Measurements from ENCODE around the gene NKAIN1. TPM values are rescaled to one million over a fixed set of nuclear protein-coding genes. Genes with fewer than 3 reads are reported as not detected.
"Not testable (repeated sequence)": the region's sequence is repeated elsewhere in the genome, so short reads cannot be mapped to it uniquely, and the experiment has no call there.

Gene NKAIN1
- total RNA-seq, 1 donor from 2014 or later, result 0.14 TPM

- intact Hi-C loops (cut with DNase I), result no loop called here
- ATAC-seq (no peak), DNase-seq (ENCODE audit: missing footprints) (no peak)
These were observed 75.4 kb downstream of the NKAIN1 start for GRCh38 chr1:31164291-31164690.

GRCh38 chr1:31163866-31164265, 75.8 kb downstream of the NKAIN1 start:
- intact Hi-C loops (cut with DNase I), result no loop called here
- ATAC-seq, result no peak
- no peak for DNase-seq (ENCODE audit: missing footprints)

GRCh38 chr1:31161571-31161970, 78.1 kb downstream of the NKAIN1 start:
- ATAC-seq, result no peak
- intact Hi-C loops (cut with DNase I), result no loop called here

GRCh38 chr1:31159869-31160611, 79.6 kb downstream of the NKAIN1 start:
- ATAC-seq (no peak), DNase-seq (ENCODE audit: missing footprints) (no peak)
- intact Hi-C loops (cut with DNase I), result no loop called here

More at GRCh38 chr1:31161571-31161970, 78.1 kb downstream of the NKAIN1 start:
- no peak for DNase-seq (ENCODE audit: missing footprints)

GRCh38 chr1:31159323-31159722, 80.4 kb downstream of the NKAIN1 start:
- no peak for DNase-seq (ENCODE audit: missing footprints)
- intact Hi-C loops (cut with DNase I), result no loop called here
- no peak for ATAC-seq

GRCh38 chr1:31155216-31155806, 84.4 kb downstream of the NKAIN1 start:
- intact Hi-C loops (cut with DNase I), result no loop called here
- DNase-seq (ENCODE audit: missing footprints) (peak; percentile 78), ATAC-seq (peak; percentile 95)

GRCh38 chr1:31154632-31155215, 85.0 kb downstream of the NKAIN1 start:
- intact Hi-C loops (cut with DNase I), result no loop called here
- peak; percentile 84 for DNase-seq (ENCODE audit: missing footprints)
- peak; percentile 91 for ATAC-seq

GRCh38 chr1:31154000-31154631, 85.6 kb downstream of the NKAIN1 start:
- no peak for ATAC-seq
- intact Hi-C loops (cut with DNase I), result no loop called here
- DNase-seq (ENCODE audit: missing footprints), result no peak

GRCh38 chr1:31153423-31153822, 86.3 kb downstream of the NKAIN1 start:
- intact Hi-C loops (cut with DNase I), result no loop called here
- DNase-seq (ENCODE audit: missing footprints) (no peak), ATAC-seq (no peak)

GRCh38 chr1:31152181-31152795, 87.4 kb downstream of the NKAIN1 start:
- ATAC-seq (no peak), DNase-seq (ENCODE audit: missing footprints) (no peak)
- intact Hi-C loops (cut with DNase I), result no loop called here

- intact Hi-C loops (cut with DNase I), result no loop called here
- no peak for DNase-seq (ENCODE audit: missing footprints)
- no peak for ATAC-seq
These were observed 88.3 kb downstream of the NKAIN1 start for GRCh38 chr1:31151402-31151801.

- intact Hi-C loops (cut with DNase I), result no loop called here
These were observed 91.3 kb downstream of the NKAIN1 start for GRCh38 chr1:31148409-31148808.

GRCh38 chr1:31145648-31146047, 94.0 kb downstream of the NKAIN1 start:
- DNase-seq (ENCODE audit: missing footprints) (no peak), ATAC-seq (no peak)
- intact Hi-C loops (cut with DNase I), result no loop called here

More at GRCh38 chr1:31148409-31148808, 91.3 kb downstream of the NKAIN1 start:
- ATAC-seq (no peak), DNase-seq (ENCODE audit: missing footprints) (no peak)

- no peak for ATAC-seq
- intact Hi-C loops (cut with DNase I), result no loop called here
These were observed 95.2 kb downstream of the NKAIN1 start for GRCh38 chr1:31144442-31144841.

GRCh38 chr1:31143455-31143854, 96.2 kb downstream of the NKAIN1 start:
- no peak for DNase-seq (ENCODE audit: missing footprints)
- ATAC-seq, result no peak
- intact Hi-C loops (cut with DNase I), result no loop called here

More at GRCh38 chr1:31144442-31144841, 95.2 kb downstream of the NKAIN1 start:
- no peak for DNase-seq (ENCODE audit: missing footprints)

- intact Hi-C loops (cut with DNase I), result no loop called here
- ATAC-seq, result no peak
- DNase-seq (ENCODE audit: missing footprints), result no peak
These were observed 97.3 kb downstream of the NKAIN1 start for GRCh38 chr1:31142406-31142805.

- ATAC-seq (no peak), DNase-seq (ENCODE audit: missing footprints) (no peak)
- intact Hi-C loops (cut with DNase I), result no loop called here
These were observed 99.4 kb downstream of the NKAIN1 start for GRCh38 chr1:31140299-31140698.

- intact Hi-C loops (cut with DNase I); ATAC-seq; DNase-seq (ENCODE audit: missing footprints): not testable (repeated sequence)
These were observed 100.7 kb downstream of the NKAIN1 start for GRCh38 chr1:31138797-31139521.

- DNase-seq (ENCODE audit: missing footprints); ATAC-seq; intact Hi-C loops (cut with DNase I): not testable (repeated sequence)
These were observed 101.8 kb downstream of the NKAIN1 start for GRCh38 chr1:31137873-31138272.
